Astrocyte of the spinal cord (primary cell): ENCODE data around the gene ENTREP1.

Experiments used
- DNase-seq: peaks from one replicate; pipeline ENCODE4 v3.0.0; 2011; ENCODE audit warnings: low read depth, low spot score
- H3K4me3 ChIP-seq: 2 replicates; pipeline ENCODE4 v1.5.1; 2011; ENCODE audit warnings: low read depth, mild to moderate bottlenecking, low read length, moderate library complexity
- CTCF ChIP-seq: IDR thresholded peaks from 2 replicates; pipeline ENCODE4 v1.5.1; 2012; ENCODE audit warnings: low read depth, mild to moderate bottlenecking, low read length, inconsistent platforms
- in situ Hi-C: cut with HindIII; loops from 2 replicates; pipeline ENCODE4 v1.10.0; 2017; ENCODE audit warnings: low sequenced_read_pairs

The ENTREP1 gene

GRCh38 chr9:69411931-69412740, 87.1 kb downstream of the ENTREP1 start:
- no peak for DNase-seq
- in situ Hi-C loops: no loop called here
- no peak overlapping the region for H3K4me3 ChIP-seq
- TF ChIP-seq CTCF: no peak

- DNase-seq: peak; percentile 74
- no peak overlapping the region for H3K4me3 ChIP-seq
- peak; percentile 85 for TF ChIP-seq CTCF
- in situ Hi-C loops: no loop called here
Measured at GRCh38 chr9:69412741-69413150, 87.7 kb downstream of the ENTREP1 start.

GRCh38 chr9:69420611-69421270, 95.7 kb downstream of the ENTREP1 start:
- no peak for DNase-seq
- no peak overlapping the region for H3K4me3 ChIP-seq
- TF ChIP-seq CTCF: no peak
- in situ Hi-C loops: no loop called here

GRCh38 chr9:69421908-69422801, 97.1 kb downstream of the ENTREP1 start:
- H3K4me3 ChIP-seq: no peak overlapping the region
- DNase-seq: peak; percentile 59
- peak; percentile 63 for TF ChIP-seq CTCF
- in situ Hi-C loops: no loop called here

- no peak for DNase-seq
- no peak for TF ChIP-seq CTCF
- H3K4me3 ChIP-seq: no peak overlapping the region
- in situ Hi-C loops: no loop called here
Measured at GRCh38 chr9:69425136-69425801, 100.3 kb downstream of the ENTREP1 start.

GRCh38 chr9:69427286-69427685, 102.3 kb downstream of the ENTREP1 start:
- in situ Hi-C loops: no loop called here
- TF ChIP-seq CTCF: no peak
- no peak overlapping the region for H3K4me3 ChIP-seq
- DNase-seq: no peak
